HK-2 (cell line): ENCODE results near the gene NUP214.
"Not testable (repeated sequence)": the region's sequence is repeated elsewhere in the genome, so short reads cannot be mapped to it uniquely, and the experiment has no call there.

Experiments used
- DNase-seq: peaks from one replicate; pipeline ENCODE4 v3.0.0-alpha.2; 2018; ENCODE audit not compliant: unreplicated experiment

The NUP214 gene

GRCh38 chr9:131096269-131097125 lies 28.9 kb upstream of the NUP214 start, which contains the start of gene AIF1L:
Gene AIF1L (plus strand): TSS chr9:131096531. CDS start chr9:131096630, 99 bp downstream.
- peak; percentile 79 for DNase-seq

GRCh38 chr9:131097126-131097947 lies 28.0 kb upstream of the NUP214 start:
- no peak for DNase-seq

- DNase-seq = peak; percentile 44
These were observed 27.5 kb upstream of the NUP214 start for GRCh38 chr9:131097948-131098278.

DNA sequence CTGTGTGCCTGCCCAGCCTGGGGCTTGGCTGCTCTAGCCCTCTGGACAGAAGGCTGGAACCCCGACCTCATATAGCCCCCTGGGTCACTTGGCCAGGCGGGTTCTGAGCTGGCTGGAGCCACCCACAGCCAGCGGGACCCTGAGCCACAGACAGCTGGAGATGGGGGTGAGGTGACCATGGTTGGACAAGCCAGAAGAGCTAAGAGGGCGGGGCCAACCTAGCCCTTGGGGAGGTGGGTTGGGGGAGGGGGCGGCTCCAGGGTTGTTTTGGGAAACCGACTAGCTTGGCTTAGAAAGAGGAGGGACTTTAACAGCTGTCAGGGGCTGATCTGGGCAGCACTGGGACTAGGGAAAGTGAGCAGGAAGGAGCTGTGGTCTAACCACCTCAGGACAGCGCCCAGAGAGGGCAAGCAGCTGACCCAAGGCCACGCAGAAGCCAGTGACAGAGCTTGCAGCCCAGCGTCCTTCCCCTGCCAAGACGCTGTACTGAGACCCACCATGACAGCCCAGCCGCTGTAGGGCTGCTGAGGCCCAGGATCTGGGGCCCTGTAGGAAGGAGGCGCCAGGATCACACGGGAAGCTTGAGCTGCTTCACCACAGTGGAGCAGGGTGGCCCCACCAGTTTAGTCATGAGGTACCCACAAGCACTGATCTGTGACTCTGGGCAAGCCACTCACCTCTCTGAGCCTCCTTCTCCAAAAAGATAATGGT lies 26.8 kb upstream of the NUP214 start:
- DNase-seq = peak; percentile 68

GRCh38 chr9:131099102-131099606 lies 26.2 kb upstream of the NUP214 start:
- DNase-seq = no peak

DNA sequence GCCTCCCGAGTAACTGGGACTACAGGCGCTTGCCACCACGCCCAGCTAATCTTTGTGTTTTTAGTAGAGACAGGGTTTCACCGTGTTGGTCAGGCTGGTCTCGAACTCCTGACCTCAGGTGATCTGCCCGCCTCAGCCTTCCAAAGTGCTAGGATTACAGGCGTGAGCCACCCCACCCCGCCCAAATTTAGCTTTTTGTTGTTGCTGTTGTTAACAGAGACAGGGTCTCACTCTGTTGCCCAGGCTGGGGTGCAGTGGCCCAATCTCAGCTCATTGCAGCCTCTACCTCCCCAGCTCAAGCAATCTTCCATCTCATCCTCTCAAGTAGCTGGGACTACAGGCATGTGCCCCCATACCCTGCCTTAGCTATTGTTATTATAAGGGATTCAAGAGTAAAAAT lies 25.5 kb upstream of the NUP214 start:
- not testable (repeated sequence) for DNase-seq

- DNase-seq = peak; percentile 51
These were observed 24.9 kb upstream of the NUP214 start for GRCh38 chr9:131100445-131100844.

DNA sequence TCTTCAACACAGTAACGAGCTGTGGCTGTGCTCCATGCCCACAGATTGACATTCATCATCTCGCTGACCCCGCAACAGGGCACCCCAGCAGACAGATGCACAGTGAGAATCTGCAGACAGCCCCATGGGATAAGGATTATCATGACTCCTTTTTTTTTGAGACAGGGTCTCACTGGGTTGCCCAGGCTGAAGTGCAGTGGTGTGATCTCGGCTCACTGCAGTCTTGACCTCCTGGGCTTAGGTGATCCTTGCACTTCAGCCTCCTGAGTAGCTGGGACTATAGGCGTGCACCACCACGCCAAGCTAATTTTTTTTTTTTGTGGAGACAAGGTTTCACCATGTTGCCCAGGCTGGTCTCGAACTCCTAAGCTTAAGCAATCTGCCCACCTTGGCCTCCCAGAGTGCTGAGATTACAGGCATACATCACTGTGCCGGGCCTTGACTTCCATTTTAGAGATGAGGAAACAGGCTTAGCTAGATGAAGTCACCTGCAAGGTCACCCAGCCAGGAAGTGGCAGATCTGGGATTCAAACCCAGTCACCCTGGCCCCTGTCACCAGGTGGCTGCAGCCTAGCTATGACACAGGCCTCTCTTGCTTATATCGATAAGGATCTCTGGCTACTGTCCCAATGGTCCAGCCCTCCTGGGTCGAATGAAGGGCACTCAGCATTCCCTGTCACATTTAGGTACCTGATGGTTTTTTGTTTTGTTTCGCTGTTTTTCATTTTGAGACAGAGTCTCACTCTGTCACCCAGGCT lies 24.0 kb upstream of the NUP214 start:
- DNase-seq = no peak

DNA sequence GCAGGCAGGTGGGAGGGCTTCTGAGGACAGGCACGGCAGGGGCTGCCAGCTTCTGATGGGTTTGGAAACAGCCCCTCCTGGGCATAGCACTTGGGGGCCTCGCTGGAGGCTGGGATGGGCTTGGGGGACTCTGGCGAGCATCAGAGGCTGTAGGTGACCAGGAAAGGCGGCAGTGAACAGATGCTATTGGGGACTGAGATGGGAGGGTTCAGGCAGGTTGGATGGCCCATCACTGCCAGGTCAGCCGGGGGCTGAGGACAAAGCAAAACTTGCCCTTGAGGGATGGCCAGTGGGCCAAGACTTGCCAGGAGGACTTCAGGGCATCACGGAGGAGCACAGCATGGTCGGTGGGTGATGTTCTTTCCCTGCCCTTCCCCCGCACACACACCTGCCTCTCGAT lies 22.4 kb upstream of the NUP214 start:
- DNase-seq = no peak

- DNase-seq = no peak
These were observed 21.9 kb upstream of the NUP214 start for GRCh38 chr9:131103535-131103934.

- no peak for DNase-seq
These were observed 21.2 kb upstream of the NUP214 start for GRCh38 chr9:131104016-131104740.

GRCh38 chr9:131105952-131106351 lies 19.4 kb upstream of the NUP214 start:
- DNase-seq = no peak

DNA sequence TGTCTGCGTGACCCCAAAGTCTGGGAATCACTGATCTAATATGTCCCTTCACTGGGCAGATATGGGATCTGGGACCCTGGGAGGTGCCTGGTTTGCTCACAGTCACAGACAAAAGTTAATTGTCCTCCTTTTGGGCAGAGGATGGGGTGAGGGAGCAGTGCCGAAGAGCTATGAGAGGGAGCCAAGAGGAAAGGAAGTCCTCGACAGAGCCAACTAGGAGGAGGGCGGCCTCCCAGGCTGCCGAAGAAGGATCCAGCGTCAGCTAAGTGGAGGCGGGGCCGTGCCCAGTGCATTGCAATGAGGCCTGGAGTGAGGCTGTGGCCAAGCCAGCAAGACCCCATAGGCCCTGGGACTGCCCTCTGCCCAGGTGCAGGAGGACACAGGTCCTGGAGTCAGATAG lies 17.6 kb upstream of the NUP214 start:
- DNase-seq = no peak

- peak; percentile 96 for DNase-seq
These were observed 14.1 kb upstream of the NUP214 start for GRCh38 chr9:131111186-131111853.

DNA sequence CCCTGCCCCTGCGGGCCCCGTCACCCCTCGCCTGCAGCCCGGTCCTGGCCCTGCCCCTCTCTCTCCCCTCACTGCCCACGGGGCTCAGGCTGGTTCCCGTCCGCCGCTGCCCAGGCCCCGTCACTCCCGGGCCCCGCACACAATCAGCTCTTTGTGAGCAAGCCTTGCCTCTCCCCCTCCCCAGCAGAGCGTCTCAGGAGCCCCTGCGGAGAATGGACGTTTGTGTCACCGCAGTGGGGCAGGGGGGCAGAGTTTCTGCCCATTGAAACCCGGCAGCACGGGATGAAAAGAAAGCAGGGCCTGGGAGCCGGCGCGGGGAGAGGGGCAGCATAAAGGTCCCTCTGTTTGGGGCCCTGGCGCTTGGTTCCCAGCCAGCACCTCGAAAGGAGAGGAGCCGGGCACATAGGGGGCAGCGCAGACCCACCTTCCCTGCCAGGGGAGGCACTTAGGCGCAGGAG lies 13.5 kb upstream of the NUP214 start:
- DNase-seq = no peak

- DNase-seq = no peak
These were observed 12.8 kb upstream of the NUP214 start for GRCh38 chr9:131112374-131113154.

DNA sequence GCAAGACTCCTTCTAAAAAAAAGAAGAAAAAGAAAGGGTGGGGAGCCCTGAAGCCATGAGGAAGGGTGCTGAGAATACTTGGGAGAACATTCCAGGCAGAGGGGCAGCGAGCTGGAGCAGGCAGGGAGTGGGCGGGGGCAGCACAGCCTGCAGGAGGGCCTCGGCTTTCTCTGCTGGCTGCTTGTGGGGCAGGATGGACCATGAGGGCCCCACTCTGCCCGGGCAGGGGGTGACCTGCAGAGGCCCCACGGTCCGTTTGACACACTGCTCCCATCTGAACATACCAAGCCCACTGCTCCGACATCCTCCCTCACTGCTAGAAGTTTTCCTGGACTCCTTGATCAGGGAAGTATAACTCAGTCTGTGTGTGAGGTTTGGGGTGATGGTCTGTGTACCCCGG lies 11.7 kb upstream of the NUP214 start:
- no peak for DNase-seq

DNA sequence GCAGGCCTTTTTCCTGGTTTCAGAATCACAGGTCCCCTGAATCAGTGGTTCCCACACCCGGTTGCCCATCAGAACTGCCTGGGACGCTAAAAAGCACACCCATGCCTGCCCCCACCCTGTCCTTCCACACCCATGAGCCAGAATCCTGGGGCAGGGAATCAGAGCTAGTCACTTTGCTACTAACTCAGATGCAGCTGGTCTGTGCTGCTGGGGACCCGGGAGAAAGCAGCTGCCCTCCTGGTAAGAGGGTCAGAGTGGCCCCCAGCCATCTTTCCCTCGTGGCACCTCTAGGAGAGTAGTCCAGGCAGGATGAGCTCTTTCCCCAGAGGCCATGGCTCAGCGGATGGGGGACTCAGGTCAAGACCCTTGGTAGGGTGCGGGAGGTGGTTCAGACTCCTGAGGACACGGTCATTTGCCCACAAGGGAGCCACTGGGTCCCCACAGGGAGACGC lies 11.3 kb upstream of the NUP214 start:
- no peak for DNase-seq

DNA sequence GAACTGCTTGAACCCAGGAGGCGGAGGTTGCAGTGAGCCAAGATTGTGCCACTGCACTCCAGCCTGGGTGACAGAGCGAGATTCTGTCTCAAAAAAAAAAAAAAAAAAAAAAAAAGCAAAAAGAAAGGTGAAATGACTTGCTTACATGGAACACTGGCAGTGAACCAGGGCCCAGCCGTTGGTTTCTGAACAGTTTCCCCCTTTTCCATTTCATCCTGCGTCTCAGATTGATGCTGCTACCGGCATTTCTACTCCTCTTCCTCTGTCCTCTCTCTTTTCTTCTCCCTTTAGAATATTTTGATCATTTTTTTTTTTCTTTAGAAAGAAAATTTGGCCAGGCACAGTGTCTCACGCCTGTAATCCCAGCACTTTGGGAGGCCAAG lies 10.0 kb upstream of the NUP214 start:
- DNase-seq = not testable (repeated sequence)
